SIG-M5 treated with dmso at 0.1 percent for 504 hours (cell line): ENCODE measurements around the gene TEX29.

Experiments used
- DNase-seq: peaks from one replicate; lab custom pipeline; 2025; ENCODE audit not compliant: unreplicated experiment; lab: John Stamatoyannopoulos, UW

Gene TEX29

DNA sequence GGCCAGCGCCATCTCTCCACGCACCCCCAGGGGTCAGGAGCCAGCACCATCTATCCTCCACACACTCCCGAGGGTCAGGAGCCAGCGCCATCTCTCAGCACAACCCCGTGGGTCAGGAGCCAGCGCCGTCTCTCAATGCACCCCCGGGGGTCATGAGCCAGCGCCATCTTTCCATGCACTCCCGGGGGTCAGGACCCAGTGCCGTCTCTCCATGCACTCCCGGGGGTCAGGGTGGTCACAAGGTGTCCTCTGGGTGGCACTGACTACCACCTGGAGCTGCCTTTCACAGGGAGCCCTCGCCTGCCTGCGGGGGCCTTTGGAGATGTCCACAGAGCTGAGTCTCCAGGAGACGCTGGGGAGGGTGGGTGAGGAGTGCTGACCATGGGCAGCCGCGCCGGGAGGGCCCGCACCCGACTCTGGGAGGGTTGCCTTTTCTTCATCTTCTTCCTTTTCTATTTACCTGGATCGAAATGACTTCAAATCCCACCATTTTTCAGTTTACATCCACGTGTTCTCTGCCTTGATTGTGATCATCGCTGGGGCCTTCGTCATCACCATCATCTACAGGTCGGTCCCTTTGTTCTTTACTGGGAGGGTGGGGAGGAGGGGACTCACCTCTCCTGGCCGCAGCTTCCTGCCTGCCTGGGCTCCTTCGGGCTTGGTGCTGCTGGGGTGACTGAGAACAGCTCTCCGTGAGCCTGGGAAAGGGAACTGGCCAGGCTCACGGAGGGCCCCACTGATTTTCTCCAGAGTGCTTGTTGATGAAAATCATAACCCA, 19.1 kb downstream of the TEX29 start:
- no peak for DNase-seq

DNA sequence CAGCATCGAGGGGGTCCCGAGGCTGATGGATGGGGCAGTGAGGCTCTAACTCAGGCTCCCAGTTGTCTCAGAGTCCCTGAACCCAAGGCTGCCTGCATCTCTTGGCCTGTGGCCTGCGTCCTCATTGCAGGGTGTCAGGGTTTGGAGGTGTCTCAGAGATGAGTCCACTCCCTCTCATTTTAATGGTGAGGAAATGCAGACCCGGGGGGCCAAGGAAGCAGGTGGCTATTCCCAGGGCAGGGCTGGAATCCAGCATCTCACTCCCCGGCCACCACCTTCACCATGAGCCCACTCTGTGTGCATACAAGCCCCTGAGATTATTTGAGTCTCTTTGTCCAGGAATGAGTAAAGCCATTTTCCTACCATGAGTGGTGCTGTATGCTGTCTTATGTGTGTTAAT, 21.4 kb downstream of the TEX29 start:
- DNase-seq, result no peak

DNA sequence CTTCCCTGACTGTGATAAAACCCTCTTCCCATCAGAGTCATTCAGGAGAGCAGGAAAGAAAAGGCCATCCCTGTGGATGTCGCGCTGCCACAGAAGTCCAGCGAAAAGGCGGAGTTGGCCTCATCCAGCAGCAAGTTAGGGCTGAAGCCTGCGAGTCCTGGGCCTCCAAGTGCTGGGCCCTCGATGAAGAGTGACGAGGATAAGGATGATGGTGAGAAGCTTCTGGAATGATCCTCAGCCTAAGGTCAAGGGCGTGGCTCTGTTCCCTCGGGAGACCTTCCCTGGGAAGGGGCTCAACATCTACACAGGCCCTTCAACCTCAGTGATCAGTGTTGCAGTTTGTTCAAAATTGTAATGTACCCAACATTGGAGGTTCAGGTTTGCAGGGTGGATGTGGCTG, 22.3 kb downstream of the TEX29 start:
- DNase-seq, result no peak

DNA sequence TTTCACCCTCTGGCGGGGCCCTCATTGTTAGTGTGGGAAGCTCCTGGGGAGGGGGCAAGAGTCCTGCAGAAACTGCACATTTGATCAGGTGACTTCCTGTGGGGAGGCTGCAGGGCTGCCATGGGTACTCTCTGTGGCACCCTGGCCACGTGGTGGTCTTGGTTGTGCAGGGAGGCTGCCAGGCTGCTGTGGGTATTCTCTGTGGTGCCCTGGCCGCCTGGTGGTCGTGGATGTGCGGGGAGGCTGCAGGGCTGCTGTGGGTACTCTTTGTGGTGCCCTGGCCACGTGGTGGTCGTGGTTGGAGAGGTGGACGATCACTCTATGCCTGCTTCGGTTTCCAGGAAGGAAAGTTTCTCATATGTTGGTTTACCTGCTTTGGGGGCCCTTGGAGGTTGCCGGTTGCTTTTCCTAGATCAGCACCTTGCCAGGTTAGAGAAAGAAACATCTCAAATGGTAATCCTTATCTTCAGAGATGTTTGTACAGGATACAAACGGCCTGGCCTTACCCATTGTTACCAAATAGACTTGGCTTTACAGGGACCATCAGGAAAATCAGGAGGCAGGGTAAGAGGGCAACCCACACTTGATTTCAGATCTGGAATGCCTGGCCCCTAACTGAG, 22.9 kb downstream of the TEX29 start:
- DNase-seq, result no peak

DNA sequence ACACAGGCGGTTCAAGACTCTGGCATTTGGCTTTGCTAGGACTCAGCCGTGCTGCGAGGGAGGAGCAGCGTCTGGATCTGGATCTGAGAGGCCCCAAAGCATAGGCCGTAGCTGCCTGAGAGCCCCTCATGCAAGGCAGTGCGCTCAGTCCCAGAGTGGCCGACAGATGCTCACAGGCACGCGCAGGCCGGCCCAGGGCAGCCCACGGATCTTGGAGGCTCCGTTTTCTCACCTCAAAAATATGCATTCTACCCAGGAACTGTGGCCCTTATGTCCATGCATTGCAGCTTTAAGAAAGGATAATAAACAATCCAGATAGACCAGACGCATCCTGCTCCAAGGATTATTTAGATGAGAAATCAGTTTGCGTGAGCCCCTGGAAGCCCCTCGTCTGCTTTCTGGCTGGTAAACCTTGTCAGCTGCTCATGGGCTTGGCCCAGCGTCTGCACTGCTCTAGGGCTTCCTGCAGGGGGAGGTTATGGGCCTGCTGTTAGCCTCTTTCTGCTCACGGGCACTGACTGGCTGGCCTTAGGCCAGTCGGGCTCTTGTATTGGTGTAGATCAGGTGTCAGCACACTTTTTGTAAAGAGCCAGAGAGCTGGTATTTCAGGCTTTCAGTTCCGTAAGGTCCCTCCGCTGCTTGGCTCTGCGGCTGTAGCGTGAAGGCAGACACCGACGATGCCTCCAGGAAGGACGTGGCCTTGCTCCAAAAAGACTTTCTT, 24.2 kb downstream of the TEX29 start:
- peak; percentile 28 for DNase-seq

DNA sequence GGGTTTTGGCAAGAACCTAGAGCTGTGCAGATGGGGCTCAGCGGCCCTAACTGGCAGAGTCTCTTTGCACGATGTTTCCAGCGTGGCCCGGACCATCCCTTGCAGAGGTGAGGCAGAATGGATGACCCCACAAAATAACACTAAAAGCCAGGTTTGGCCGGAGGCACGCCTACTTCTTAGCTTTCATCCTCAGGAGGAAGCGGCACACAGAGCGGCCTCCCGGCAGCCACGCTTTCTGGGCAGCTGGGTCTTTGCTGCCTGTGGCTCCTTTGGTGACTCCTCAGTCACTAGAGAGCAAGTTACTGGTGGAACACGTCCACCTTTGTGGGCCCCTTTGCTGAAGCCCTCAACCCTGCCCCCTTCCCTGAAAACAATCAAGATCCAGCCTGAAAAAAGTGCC, 25.2 kb downstream of the TEX29 start:
- no peak for DNase-seq

DNA sequence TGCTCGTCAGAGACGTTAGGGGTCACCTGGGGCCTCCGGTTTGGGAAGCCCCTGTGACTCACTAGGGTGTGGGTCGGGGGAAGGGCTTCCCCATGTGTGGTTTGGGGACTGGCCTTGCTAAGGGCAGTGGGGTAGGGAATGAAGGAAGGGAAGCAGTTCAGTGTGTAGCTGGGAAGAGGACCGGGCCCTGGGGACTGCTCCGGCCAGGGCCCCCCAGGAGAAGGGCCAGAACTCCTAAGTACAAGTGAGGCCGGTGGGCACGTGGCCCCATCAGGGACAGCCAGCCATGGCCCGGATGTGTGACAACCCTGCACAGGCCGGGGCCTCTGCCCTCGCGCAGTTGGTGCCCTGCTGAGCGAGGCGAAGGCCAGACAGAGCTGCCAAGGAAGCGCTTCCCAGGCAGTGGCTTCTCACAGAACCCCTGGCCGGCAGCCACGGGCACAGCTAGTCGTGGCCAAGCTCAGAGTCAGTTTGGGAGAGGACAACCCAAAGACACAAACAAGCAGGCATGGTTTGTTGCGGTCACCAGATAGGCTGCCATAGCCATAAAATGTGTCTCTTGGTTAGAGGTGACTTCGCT, 25.7 kb downstream of the TEX29 start:
- no peak for DNase-seq

DNA sequence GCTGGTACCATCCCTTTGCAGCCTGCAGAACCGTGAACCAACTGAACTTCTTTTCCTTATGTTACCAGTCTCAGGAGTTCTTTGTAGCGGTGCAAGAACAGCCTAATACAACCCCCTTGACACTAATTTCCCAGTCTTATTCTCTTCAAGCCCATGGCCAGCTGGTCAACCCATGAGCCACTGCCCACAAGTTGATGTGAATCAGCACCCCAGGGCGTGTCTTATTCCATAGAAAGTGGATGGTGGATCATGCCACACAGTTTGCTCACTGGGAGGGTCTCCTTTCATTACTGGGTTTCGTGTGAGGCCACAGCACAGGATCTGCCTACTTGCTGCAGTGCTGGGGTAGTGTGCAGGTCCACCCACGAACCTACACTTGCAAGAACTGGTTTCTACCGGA, 27.0 kb downstream of the TEX29 start:
- DNase-seq, result no peak

DNA sequence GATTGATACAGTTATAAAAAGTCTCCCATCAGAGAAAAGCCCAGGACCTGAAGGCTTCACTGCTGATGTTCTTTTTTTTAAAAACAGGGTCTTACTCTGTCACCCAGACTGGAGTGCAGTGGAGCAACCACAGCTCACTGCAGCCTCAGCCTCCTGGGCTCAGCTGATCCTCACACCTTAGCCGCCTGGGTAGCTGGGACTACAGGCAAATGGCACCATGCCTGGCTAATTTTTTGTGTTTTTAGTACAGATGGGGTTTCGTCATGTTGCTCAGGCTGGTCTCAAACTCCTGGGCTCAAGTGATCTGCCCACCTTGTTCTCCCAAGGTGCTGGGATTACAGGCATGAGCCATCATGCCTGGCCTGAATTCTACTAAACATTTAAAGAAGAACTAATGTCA, 33.1 kb downstream of the TEX29 start:
- no peak for DNase-seq

DNA sequence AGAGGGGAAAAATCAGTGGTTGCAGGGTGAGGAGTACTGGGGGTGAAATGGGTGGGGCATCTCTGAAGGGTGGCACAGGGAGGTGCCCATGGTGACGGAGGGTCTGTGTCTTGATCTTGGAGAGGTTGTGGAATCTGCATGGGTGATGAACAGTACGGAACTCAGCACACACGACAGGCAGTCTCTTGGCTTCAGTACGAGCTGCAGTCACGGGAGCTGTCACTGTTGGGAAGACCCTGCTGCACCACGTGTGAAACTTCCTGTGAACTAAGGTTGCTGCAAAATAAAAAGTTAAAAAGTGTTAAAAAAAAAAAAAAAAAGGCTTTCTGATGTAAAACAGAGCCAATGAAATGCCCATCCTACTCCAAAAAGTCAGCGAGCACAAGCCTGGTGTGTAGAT, 34.3 kb downstream of the TEX29 start:
- DNase-seq, result no peak

DNA sequence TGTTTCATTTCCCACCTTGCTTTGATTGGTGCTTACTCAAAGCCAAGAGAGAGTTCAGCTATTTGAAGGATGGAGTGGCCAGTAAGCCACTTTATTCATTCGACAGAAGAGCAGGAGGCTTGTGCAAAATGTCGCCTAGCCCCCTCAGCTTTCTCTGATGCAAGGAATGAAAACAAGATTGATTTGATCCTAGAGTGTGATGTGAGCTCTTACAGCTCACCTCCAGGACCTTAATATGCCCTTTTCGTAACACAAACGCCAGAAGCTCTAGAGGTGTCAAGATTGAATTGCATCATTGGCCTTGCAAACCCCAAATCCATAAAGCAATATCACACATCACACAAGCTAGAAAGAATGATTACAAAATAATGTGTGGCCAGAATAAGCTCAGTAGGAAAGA, 36.4 kb downstream of the TEX29 start:
- no peak for DNase-seq

DNA sequence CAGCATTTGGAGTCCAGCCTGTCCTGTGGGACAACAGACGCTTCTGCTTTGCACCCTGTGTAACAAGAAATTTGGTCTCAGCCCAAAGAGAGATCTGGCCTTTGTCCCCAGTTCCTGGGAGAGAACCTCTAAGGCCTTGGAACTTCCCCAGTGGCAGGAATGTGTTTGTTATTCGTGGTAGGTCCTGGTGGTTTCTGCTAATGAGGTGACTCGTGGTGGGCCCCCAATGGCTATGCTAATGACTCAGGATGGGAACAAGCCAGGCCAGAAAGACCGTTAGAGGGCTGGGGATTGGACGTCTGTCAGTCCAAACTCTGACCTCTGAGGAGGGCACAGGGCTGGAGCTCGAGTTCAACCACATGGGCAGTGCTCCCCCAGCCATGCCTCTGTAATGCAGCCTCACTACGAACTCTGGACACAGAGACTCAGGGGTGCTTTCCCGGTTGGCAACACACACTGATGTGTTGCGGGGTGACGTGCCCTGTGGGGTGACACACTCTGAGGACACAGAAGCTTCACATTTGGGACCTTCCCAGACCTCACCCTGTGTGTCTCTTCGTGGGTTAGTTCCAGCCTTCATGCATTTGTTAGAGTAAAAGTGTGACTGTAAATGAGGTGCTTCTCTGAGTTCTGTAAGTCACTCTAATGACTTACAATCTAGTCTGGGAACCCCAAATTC, 38.9 kb downstream of the TEX29 start:
- DNase-seq, result no peak

DNA sequence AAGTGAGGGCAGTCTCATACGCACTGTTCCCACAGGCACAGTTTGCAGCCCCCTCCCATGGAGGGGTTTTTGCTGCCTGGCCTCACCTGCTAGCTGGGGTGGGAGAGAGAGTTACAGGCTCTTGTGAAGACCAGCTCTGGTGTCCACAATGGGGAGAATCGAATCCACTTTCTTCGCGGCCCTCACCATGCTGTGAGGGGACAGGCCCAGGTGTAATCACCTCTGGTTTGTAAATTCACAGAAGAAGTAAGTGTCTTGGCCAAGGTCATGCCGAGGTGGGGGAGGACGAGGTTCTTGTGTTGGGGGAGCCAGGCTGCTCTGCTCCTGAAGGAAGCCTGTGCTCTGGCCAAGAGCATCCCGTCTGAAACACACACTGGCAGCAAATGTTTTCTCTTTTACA, 39.5 kb downstream of the TEX29 start:
- no peak for DNase-seq

DNA sequence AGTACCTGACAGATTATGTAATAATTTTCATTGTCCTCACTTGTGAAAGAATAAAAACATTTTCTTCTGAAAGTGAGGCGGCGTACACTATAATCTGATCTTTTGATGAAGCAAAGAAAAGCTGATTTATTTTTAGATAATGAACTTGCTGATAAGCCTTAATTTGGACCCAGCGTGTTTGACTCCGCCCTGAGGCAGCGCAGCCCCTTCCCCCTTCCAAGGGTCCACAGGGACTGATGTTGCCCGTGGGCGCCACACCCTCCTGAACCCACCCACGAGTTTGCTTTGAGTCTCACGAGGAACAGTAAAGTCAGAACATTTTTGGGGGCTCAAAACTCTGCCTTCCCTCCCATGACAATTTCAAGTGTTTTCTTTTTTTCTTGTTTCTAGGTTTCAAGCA, 40.0 kb downstream of the TEX29 start:
- DNase-seq, result no peak

DNA sequence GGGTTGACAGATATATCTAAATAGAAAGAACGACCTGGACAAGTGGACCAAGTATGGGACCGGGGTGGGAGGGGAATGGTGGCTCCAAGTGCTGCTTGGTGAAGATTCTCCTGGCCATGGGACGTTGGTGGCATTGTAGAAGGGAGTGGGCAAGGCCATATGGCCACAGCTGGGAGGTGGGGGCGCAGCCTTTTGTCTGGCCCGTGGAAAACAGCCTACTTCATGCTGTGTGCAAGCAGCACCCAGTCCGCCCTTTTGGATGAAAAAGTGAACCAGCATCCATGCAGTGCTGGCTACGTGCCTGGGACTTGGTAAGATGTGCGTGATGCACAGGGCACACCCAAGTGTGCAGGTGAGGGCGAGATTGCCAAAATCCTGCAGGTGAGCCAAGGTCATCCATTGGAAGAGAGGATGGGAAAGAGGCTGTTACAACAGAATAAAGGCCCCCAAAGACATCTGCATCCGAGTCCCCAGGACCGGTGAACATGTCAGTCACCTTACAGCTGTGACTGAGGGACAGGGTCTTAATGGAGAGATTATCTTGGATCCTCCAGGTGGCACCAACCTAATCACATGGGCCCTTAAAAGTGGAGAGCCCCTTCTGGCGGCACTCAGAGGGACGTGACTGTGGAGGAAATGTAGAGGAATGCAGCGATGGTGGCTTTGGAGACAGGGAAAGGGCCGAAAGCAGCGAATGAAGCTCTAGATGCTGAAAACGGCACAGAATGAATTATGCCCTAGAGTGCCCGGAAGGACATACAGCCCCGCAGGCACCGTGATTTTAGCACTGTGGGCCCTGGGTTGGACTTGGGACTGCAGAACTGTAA, 40.8 kb downstream of the TEX29 start:
- DNase-seq, result no peak

DNA sequence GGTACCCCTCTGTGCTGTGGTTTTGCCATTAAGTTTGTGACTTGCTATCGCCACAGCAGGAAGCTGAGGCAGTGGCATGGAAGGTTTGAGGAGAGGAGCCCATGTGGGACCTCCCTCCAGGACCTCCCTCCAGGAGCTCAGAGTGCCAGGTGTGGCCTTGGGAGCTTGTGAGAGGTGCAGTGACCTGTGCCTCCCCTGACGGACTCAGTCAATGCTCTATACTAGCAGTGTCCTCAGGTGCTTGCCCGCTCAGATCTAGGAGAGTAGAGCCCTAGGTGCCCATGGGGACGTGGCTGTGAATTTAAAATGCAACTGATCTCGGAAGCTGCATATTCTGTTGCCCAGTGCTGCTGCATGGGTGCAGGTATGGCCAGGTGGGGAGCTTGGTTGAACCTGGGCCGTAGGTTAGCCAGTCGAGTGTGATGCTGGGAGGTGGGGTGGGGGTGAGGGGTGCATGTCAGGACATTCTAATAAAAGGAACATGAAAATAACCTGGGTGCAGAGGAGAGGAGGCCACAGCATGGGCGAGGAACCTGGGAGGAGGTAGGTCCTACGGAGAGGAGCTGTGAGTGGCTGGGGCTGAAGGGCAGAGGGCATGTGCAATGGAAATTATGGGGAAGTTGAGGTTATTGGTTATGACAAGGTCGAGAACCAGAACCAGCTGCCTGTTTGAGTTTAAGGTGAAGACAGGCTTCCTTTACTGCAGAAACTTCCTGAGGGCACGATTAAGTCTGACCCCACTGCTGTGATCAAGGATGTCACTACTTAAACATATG, 41.6 kb downstream of the TEX29 start:
- DNase-seq, result peak; percentile 2

DNA sequence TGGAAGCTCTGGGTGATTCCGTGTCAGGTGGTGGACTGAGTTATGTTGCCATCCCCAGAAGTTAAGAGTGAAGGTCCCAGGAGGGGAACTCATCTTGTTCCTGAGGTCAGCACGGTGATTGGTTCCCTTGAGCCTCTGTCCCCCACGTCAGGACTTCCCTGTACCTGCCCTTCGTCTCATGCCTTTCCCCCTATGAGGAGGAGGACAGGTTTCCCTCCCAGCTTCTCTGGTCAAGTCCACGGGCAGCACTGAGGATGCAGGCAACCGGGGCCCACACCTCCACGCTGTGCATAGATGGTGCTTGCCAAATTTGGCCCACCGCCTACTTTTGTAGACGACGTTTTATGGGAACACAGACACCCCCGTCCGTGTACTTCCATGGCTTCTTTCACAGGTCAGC, 42.7 kb downstream of the TEX29 start:
- no peak for DNase-seq

DNA sequence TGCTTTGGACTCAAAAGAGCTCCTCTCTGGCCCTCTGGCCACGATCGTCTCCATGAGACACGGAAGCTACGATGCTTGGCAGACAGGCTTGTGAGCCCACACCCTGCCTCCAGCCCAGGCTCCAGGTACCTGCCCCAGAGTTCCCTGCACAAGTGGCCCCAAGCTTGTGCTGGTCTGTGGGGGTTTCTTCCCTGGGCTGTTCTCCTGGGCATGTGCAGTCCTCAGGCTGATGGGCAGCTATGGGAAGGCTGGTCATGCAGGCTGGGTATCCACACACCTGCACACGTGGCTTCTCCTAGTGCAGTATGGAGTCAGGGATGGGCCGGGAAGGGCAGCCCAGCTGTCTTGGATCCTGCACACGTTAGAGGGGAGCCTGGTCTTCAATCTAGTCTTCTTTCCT, 43.1 kb downstream of the TEX29 start:
- no peak for DNase-seq

DNA sequence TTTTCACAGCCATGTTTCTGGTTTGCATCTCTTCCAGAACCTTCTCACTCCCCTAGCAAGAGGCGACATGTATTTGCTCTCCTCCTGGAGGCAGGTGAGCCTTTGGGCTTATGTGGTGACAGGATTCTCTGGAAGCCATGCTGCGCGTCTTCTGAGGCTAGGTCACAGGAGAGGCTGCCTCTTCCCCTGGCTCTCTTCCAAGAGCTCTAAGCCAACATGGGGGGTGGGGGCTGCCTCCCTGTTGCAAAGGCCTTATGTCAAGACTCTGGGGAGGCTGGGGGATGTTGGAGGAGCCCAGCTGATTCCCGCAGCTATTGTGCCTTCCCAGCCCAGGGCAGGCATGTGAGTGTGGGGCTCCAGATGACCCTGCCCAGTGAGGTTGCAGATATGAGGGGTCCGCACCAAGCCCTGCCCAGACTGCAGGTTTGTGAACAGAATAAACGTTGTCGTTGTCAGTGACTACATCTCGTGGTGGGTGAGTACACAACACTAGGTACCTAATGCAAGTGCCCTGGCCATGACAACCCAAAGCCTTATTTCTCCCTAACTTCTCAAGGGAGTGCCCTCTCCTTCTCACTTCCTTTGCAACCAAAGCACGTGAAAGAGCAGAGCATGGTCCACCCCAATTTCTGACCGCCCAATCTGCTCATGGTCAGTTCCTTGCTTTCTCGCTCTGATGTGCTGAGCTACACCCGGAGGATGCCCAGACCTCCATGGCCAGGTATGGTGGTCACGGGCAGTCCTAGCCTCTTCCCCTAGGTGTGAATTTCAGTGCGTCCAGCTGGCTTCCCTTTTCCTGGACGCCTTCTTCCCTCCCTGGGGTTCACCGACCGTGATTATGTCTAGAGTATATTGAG, 44.9 kb downstream of the TEX29 start:
- DNase-seq, result no peak
